T-helper 1 cell treated with Interleukin-12 subunit alpha and Interleukin-12 subunit beta and Interleukin-4 antibody, amounts not matched to agents 30 ng/mL and 1 ng/mL, for 36 hours (primary cell): ENCODE data around the gene EXOC6B. TPM values are rescaled to one million over a fixed set of nuclear protein-coding genes. Genes with fewer than 3 reads are reported as not detected.
"Not testable (repeated sequence)": the region's sequence is repeated elsewhere in the genome, so short reads cannot be mapped to it uniquely, and the experiment has no call there.

ENCODE experiments used
- intact Hi-C: fragments of 100-400 bp; cut with micrococcal nuclease; formaldehyde crosslinking; loops from one replicate; pipeline ENCODE4 v1.15.1; 2024
- total RNA-seq: library from RNA; stranded (reverse); gene quantifications from 2 replicates; pipeline ENCODE4 v1.2.3, GENCODE V29; 2022

The EXOC6B gene
- total RNA-seq, 1 donor from 2014 or later, result 15.2 TPM

DNA sequence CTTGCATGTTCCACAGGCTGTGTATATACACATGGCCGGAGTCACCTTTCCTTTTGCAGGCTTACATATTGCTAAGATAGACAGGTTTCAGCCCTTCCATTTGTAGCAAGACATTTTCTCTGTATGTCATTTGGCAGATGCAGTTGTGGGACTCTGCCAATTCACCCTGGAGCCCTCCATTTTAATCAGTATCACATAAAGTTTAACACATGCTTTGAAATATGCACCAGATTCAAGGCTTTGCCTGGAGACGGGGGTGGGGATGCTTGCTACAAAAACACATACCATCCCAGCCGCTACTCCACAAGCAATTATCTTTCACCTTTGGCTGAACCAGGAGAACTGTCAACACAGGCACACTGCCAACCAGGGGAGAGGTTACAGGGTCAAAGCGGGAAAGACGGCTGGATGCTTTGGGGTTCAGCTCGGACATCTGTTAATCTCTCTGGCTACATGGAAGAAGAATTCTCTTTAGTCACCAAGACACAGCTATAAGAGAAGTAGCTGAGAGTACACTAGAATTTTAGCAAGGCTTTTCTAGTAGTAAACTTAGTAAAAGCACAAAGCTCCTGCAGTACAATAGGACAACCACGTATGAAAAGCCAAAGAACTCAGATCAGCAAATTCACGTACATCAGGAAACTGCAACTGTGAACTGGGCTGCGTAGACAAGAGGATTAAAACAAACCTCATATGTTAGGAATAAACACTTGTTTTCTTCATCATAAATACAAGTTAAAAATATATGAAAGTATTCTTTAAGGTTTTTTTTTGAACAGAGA, 130.9 kb downstream of the EXOC6B start:
- intact Hi-C loops, result no loop called here

- intact Hi-C loops, result no loop called here
Observed at GRCh38 chr2:72689579-72690195, 136.1 kb downstream of the EXOC6B start.

- intact Hi-C loops, result no loop called here
Observed at GRCh38 chr2:72685638-72686213, 140.1 kb downstream of the EXOC6B start.

DNA sequence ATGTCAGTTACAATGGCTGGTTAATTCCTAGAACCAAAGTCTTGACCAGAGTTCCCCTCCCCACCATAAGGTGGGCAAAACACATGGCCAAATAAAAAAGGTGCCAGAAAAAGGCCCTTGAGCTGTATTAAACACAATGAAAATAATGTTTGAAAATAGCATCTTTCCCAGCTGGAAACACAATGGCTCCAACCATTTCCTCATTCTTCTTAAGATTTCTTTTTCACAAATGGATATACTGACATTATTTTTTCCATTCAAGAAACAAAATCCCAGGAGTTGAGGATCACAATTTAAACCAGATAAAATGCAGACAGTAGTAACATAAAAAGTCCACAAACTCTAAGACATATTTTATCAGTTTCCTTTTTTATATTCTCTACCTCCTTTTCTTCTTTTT, 143.8 kb downstream of the EXOC6B start:
- intact Hi-C loops, result no loop called here

DNA sequence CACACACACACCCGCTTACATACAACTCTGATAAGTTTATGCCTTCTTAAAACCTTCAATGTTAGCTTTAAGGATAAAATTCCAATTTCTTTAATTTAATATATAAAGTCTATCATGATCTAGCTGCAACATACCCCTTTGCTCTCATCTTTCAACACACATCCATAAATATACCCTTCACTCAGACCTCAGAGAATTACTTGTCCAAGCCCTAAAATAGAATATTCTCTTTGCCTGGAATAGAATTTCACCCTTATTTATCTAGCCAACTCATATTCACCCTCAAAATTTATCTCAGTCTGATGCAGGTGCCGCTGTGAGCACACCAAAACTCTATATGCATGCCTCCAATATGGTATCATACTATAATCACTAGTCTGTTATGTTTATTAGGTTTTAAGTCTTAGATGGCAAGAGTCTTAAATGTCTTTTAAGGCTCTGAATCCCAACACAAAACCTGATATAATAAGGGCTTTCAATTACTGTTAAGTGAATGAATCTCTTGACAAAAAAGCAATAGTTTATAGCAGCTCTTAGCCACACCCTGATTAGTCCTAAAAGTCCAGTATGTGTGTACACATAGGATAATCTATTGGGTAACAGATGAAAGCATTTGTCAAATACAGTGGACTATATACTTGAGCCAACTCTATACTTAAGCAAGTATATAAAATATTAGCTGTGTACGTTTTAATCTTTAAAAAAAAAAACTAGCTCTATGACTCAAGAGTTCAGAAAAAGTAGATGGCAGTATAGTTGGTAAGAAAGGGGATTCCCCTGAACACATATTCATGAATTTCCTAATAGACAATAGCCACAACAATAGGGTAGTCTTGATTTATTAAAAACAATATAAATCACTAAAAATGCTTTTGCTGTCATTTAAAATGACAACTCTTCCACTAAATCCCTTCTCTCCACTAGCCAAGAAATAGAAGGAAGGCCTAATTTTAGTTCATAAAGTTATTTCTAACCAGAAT, 144.5 kb downstream of the EXOC6B start:
- intact Hi-C loops, result no loop called here

- intact Hi-C loops, result no loop called here
Observed at GRCh38 chr2:72678024-72678423, 147.8 kb downstream of the EXOC6B start.

GRCh38 chr2:72676341-72677025, 149.3 kb downstream of the EXOC6B start:
- intact Hi-C loops, result no loop called here

GRCh38 chr2:72674982-72675915, 150.6 kb downstream of the EXOC6B start:
- intact Hi-C loops, result no loop called here

DNA sequence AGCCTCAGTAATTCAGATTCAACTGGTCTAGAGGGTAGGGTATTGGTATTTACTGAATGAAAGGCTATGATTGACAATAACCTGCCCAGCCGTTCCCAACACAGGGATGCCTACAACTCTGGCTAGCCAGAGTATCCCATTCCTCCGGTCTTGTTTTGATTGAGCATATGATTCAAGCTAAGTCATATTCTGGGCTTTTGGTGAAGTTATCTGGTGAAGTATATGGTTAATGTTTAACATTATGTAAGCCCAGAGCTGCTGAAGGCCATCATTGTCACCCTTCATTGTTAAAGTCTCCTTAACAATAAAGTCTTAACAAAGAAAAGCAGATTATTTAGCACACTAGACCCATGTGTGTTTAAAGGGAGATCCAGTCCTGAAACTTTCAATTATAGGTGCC, 152.6 kb downstream of the EXOC6B start:
- intact Hi-C loops, result no loop called here

GRCh38 chr2:72669121-72669520, 156.7 kb downstream of the EXOC6B start:
- intact Hi-C loops, result no loop called here

DNA sequence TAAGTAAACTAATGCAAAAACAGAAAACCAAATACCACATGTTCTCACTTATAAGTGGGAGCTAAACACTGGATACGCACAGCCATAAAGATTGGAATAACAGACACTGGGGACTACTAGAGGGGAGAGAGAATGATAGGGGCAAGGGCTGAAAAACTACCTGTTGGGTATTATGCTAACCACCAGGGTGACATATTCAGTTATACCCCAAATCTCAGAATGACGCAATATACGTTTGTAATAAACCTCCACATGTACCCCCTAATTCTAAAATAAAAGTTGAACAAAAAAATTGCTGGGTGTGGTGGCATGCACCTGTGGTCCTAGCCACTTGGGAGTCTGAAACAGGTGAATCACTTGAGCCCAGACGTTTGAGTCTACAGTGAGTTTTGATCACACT, 157.2 kb downstream of the EXOC6B start:
- intact Hi-C loops, result no loop called here

- intact Hi-C loops, result no loop called here
Observed at GRCh38 chr2:72665448-72665847, 160.4 kb downstream of the EXOC6B start.

DNA sequence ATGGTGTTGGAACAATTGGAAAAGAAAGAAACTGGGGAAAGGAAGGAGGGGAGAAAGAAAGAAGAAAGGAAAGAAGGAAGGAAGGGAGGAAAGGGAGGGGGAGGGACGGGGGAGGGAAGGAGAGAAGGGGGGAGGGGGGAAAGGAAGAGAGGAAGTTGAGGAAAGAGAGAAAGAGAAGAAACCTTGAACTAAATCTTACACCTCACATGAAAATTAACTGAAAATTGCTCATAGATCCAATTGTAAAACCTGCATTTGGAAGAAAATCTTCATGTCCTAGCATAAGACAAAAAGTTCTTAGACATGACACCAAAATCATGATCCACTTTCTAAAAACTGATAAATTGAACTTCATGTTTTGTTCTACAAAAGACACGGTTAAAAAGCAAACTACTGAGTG, 163.8 kb downstream of the EXOC6B start:
- intact Hi-C loops, result no loop called here

DNA sequence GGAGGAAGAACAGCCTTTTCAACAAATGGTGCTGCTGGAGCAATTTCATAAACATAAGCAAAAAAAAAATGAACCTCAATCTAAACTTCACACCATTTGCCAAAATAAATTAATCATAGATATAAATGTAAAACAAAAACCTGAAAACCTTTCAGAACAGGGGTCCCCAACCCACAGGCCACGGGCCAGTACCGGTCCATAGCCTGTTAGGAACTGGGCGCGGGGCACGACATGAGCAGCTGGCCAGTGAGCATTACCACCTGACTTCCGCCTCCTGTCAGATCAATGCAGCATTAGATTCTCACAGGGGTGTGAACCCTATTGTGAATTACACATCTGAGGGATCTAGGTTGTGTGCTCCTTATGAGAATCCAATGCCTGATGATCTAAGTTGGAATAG, 176.0 kb downstream of the EXOC6B start:
- intact Hi-C loops, result no loop called here

DNA sequence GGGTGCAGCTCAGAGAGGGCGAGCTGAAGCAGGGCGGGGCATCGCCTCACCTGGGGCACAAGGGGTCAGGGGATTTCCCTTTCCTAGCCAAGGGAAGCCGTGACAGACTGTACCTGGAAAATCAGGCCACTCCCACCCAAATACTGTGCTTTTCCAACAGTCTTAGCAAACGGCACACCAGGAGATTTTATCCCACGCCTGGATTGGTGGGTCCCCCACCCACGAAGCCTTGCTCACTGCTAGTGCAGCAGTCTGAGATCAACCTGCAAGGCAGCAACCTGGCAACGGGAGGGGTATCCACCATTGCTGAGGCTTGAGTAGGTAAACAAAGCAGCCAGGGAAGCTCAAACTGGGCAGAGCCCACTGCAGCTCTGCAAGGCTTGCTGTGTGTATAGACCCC, 184.6 kb downstream of the EXOC6B start:
- intact Hi-C loops, result not testable (repeated sequence)

GRCh38 chr2:72638600-72639211, 187.1 kb downstream of the EXOC6B start:
- intact Hi-C loops, result no loop called here

DNA sequence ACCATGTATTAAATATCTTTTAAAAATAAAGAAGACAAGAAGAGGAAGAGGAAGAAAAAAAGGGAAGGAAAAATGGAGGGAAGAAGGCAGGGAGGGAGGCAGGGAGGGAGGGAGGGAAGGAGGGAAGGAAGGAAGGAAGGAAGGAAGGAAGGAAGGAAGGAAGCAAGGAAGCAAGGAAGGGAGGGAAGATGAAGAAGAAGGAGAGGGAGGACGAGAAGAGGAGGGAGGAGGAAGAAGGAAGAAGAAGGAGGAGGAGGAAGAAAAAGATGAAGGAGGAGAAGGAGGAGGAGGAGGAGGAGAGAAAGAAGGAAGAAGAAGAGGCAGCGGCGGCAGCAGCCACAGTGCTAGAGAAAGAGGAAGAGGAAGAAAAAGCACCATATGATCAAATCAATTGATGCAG, 189.6 kb downstream of the EXOC6B start:
- intact Hi-C loops, result no loop called here

- intact Hi-C loops, result no loop called here
Observed at GRCh38 chr2:72630767-72631166, 195.1 kb downstream of the EXOC6B start.

DNA sequence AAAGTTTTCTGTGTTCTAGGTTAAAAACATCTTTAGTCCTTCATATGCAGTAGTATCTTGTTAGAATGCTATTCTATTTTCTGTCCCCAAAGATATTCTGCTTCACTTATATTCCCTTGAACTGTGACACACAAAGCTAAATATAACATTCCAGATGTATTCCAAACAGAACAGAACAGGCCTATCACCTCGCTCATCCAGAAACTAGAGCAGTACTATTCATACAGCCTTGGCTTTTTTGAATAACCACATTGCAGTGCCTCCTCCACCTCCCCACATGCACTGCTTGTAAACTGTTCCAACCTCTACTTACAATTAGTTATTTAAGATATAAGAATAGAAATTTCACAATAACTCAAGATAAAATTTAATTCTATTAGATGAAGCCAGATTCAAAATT, 196.8 kb downstream of the EXOC6B start:
- intact Hi-C loops, result no loop called here
